Vagina (tissue), 2 donors: Measurements from ENCODE around the gene CCDC81.

Experiments used
- POLR2A ChIP-seq, 2 donors: fragments of 450-650 bp; IDR thresholded peaks; one replicate each; pipeline ENCODE4 v1.6.1; 2017; ENCODE audit warnings: antibody characterized with exemption in 2 of 2, mild to moderate bottlenecking in 2 of 2, moderate library complexity in 2 of 2
- TF ChIP-seq, protein P1 (sequence below), 3 experiments: fragments of 450-650 bp in 2 of 3; fragments of 200-600 bp in 1 of 3; sonication (generic) in 1 of 3; IDR thresholded peaks; one replicate each; pipeline ENCODE4 v1.5.1; 2017 to 2019; ENCODE audit warnings: antibody characterized with exemption in 3 of 3, mild to moderate bottlenecking in 2 of 3, moderate library complexity in 2 of 3

GRCh38 chr11:86443415-86443814, 68.7 kb downstream of the CCDC81 start:
- TF ChIP-seq POLR2A (IDR thresholded peaks at IDR 0.05): no peak
- TF ChIP-seq, protein P1, sequence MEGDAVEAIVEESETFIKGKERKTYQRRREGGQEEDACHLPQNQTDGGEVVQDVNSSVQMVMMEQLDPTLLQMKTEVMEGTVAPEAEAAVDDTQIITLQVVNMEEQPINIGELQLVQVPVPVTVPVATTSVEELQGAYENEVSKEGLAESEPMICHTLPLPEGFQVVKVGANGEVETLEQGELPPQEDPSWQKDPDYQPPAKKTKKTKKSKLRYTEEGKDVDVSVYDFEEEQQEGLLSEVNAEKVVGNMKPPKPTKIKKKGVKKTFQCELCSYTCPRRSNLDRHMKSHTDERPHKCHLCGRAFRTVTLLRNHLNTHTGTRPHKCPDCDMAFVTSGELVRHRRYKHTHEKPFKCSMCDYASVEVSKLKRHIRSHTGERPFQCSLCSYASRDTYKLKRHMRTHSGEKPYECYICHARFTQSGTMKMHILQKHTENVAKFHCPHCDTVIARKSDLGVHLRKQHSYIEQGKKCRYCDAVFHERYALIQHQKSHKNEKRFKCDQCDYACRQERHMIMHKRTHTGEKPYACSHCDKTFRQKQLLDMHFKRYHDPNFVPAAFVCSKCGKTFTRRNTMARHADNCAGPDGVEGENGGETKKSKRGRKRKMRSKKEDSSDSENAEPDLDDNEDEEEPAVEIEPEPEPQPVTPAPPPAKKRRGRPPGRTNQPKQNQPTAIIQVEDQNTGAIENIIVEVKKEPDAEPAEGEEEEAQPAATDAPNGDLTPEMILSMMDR (IDR thresholded peaks at IDR 0.05): no peak
